ENCODE measurements around the gene AFF1.

The AFF1 gene

DNA sequence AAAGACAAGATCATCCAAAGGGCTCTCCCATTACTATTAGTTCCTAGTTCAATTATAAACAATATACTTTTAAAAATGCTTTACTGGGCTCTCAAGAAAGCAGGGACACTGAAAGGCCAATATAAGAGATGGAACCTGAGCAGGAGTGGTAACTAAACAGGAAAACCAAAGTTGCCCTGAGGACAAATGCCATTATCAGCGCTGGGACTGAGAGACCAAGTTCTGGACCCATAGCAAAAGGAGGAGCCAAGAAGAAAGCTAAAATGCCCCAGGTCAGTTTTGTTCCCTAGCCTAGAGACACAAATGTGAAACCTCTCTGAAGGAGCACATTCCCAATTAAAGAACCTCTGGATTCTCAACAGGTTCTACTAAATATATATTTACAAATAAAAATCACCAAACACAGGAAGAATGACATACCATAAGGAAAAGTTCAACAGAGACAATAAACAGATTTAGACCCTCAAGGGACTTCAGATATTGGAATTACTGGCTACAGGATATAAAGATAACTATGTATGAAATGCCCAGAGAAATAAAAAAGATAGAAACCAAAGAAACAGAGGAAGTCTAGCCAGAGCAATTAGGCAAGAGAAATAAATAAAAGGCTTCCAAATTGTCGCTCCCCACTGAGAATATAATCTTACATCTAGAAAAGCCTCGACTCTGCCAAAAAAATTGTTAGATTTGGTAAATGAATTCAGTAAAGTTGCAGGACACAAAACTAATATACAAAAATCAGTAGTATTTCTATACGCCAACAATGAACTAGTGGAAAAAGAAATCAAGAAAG, 218.5 kb downstream of the AFF1 start:
- Mint-ChIP-seq H3K36me3 (ENCODE audit: low read depth) (no peaks in the 10 kb centered on the region), H3K9me3 (no peaks in the 10 kb centered on the region), H3K27ac (no peak overlapping the region), H3K4me3 (no peak overlapping the region), H3K4me1 (ENCODE audit: low read depth) (peaks cover 4% of the 10 kb centered on the region), H3K27me3 (no peaks in the 10 kb centered on the region)

DNA sequence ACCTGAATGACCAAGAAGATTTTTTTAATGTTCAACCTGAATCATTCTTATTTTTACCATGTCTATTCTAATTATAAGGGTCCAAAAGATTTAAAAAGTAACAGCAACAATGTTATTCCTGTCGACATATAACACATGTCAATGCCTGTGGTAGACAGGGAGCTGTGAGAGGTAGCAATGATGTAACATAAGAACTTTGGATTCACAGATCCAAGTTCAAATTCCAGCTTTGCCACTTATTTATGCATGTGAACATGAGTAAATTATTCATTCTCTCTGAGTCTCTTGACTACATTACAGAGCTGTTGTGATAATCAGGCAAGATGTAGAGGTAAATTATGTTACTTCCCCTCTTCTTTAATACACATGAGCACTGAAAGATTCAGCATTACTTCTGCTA, 231.1 kb downstream of the AFF1 start:
- no peaks in the 10 kb centered on the region for H3K9me3 Mint-ChIP-seq
- peaks cover 3% of the 10 kb centered on the region for H3K4me1 Mint-ChIP-seq (ENCODE audit: low read depth)
- H3K36me3 Mint-ChIP-seq (ENCODE audit: low read depth), result peaks cover 44% of the 10 kb centered on the region
- no peak overlapping the region for H3K4me3 Mint-ChIP-seq
- no peaks in the 10 kb centered on the region for H3K27me3 Mint-ChIP-seq
- no peak overlapping the region for H3K27ac Mint-ChIP-seq

DNA sequence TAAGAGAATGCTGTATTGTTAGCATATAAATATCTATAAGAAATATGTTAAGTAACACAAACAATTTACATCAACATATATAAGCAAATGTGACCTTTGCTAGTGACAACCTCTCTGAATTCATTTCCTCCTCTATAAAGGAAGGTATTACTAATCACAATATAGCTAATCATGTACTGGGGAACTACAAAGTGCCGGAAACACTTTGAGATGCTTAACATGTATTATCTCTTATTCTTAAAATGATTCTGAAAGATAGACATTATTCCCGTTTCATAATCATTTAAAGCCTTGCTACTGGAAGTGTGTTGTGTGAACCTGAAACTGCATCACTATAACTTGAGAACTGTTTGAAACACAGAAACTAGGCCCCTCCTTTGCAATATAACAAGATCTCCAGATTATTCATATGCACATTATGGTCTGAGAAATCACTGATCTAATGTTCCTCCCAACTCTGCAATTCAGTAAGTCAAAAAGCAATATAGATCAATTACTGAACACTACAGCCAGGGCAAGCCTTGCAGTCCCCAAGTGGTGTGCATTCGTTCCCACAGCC, 231.6 kb downstream of the AFF1 start:
- Mint-ChIP-seq H3K4me1 (ENCODE audit: low read depth) (peaks cover 3% of the 10 kb centered on the region), H3K27me3 (no peaks in the 10 kb centered on the region), H3K27ac (no peak overlapping the region), H3K9me3 (no peaks in the 10 kb centered on the region), H3K36me3 (ENCODE audit: low read depth) (peaks cover 43% of the 10 kb centered on the region), H3K4me3 (no peak overlapping the region)

DNA sequence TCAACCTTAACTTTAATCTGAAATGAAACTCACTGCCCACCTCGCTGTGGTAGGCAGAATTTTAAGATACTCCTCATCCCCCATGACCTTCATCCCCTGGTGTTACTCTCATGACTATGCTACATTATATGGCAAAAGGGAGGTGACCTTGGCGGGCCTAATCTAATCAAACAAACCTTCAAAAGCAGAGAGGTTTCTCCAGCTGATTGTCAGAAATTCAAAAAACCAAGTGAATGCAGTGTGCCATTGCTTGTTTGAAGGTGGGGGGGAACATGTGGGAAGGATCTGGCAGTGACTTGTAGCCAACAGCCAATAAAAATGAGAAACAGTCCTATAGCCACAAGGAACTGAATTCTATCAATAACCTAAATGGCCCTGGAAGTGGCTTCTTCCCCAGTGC, 237.1 kb downstream of the AFF1 start:
- no peaks in the 10 kb centered on the region for H3K27me3 Mint-ChIP-seq
- no peaks in the 10 kb centered on the region for H3K9me3 Mint-ChIP-seq
- peaks cover 35% of the 10 kb centered on the region for H3K36me3 Mint-ChIP-seq (ENCODE audit: low read depth)
- H3K4me3 Mint-ChIP-seq, result no peak overlapping the region
- no peak overlapping the region for H3K27ac Mint-ChIP-seq
- no peaks in the 10 kb centered on the region for H3K4me1 Mint-ChIP-seq (ENCODE audit: low read depth)

DNA sequence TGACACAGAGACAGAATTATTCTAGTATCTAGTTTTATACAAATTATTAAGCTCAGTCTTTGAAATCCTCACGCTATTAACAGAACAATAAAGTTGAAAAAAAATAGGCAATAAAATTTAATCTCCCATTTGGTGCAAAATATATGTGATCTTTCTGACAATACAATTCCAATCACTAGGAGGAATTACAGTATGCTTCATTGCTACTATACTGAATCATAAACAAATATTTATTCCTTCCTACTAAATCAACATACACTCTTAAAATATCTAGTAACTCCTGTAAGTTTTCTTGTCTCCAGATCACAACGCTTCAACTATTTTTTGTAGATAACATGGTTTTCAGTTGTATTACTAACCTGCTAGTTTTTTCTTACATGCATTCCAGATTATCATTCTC, 239.9 kb downstream of the AFF1 start:
- Mint-ChIP-seq H3K36me3 (ENCODE audit: low read depth) (peaks cover 33% of the 10 kb centered on the region), H3K9me3 (no peaks in the 10 kb centered on the region), H3K27ac (no peak overlapping the region)

DNA sequence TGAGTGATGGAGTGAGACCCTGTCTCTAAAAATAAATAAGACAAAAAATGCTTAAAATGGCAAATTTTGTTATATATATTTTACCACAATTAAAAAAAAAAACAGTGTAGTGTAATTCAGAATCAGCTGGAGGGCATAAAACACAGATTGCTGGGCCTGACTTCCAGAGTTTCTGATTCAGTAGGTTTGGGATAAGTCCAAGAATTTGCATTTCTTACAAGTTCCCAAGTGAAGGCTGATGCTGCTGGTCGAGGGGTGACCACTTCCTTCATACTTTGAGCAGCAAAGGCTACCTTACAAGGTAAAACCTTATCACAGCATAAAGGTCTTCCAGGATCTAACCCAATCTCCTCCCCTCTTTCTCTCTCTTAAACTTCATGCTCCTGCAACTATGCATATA, 244.9 kb downstream of the AFF1 start:
- H3K27ac Mint-ChIP-seq, result no peak overlapping the region
- no peaks in the 10 kb centered on the region for H3K27me3 Mint-ChIP-seq

More for the DNA sequence above, 239.9 kb downstream of the AFF1 start:
- H3K27me3 Mint-ChIP-seq, result no peaks in the 10 kb centered on the region
- H3K4me1 Mint-ChIP-seq (ENCODE audit: low read depth), result no peaks in the 10 kb centered on the region
- no peak overlapping the region for H3K4me3 Mint-ChIP-seq

DNA sequence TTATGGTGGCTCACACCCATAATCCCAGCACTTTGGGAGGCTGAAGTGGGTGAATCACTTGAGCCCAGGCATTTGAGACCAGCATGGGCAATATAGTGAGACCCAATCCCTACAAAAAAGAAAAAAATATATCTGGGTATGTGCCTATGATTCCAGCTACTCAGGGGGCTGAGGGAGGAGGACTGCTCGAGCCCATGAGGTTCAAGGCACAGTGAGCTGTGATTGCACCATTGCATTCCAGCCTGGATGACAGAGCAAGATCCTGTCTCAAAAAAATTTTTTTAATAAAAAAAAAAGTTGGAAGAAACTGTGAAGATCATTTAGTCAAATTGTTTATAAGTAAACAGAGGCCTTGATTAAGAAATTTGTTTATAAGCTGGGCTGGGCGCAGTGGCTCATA, 246.0 kb downstream of the AFF1 start:
- H3K9me3 Mint-ChIP-seq, result no peaks in the 10 kb centered on the region
- no peak overlapping the region for H3K4me3 Mint-ChIP-seq
- H3K36me3 Mint-ChIP-seq (ENCODE audit: low read depth), result peaks cover 24% of the 10 kb centered on the region
- no peaks in the 10 kb centered on the region for H3K4me1 Mint-ChIP-seq (ENCODE audit: low read depth)
- no peak overlapping the region for H3K27ac Mint-ChIP-seq
- H3K27me3 Mint-ChIP-seq, result no peaks in the 10 kb centered on the region

More for the DNA sequence above, 244.9 kb downstream of the AFF1 start:
- Mint-ChIP-seq H3K4me3 (no peak overlapping the region), H3K36me3 (ENCODE audit: low read depth) (peaks cover 29% of the 10 kb centered on the region), H3K9me3 (no peaks in the 10 kb centered on the region), H3K4me1 (ENCODE audit: low read depth) (no peaks in the 10 kb centered on the region)

DNA sequence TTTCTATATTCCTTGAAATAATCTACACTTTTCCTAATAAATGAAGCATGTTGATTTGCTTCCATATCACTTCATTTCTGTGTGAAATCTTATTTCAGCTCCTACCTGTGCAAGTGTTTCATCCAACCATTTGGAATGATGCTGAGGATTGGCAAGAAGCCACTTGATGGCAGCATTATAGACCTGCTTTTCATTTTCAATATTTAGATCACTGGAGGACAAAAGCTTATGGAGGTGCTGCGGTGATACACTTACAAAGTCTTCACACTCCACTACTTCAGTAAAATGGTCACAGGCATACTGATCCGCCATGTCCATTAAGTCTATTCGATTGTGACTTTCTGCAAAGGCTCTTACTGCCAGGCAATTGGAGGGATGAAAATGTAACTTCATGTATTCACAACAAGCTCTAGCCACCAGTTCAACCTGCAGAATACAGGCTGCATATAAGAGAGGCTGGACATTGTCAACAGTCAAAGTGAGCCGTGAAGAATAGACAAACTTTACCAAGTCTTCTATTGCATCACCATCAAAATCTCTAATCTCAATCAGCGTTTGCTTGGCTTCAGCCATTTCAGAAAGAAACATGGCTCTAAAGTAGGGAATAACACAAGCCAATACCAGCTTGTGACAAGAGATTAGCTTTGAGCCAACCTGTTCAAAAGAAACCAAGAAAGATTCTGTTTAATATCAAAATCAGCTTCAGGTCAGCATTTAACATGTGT, 250.5 kb downstream of the AFF1 start:
- H3K4me3 Mint-ChIP-seq, result no peak overlapping the region
- peaks cover 13% of the 10 kb centered on the region for H3K36me3 Mint-ChIP-seq (ENCODE audit: low read depth)
- H3K9me3 Mint-ChIP-seq, result no peaks in the 10 kb centered on the region
- no peak overlapping the region for H3K27ac Mint-ChIP-seq
- H3K27me3 Mint-ChIP-seq, result no peaks in the 10 kb centered on the region
- H3K4me1 Mint-ChIP-seq (ENCODE audit: low read depth), result no peaks in the 10 kb centered on the region

DNA sequence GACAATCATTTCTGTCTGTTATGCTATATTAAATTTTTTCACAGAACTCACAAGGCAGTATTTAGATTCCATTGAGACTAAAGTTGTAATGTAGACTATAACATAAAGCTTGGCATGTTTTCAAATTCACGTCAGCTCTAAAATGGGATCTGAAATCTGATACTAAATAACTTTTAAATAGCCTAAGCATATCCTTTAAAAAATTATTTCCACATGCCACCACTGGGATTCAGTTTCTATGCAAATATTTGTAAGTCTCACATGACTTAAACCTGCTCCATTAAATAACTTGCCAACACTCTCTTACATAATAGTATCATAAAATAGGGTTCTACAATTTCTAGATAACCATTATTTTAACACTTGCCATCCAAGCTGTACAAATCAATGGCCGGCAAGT, 253.2 kb downstream of the AFF1 start:
- H3K27ac Mint-ChIP-seq, result no peak overlapping the region
- H3K36me3 Mint-ChIP-seq (ENCODE audit: low read depth), result peaks cover 12% of the 10 kb centered on the region
- H3K9me3 Mint-ChIP-seq, result no peaks in the 10 kb centered on the region
- no peaks in the 10 kb centered on the region for H3K27me3 Mint-ChIP-seq
- H3K4me3 Mint-ChIP-seq, result no peak overlapping the region
- no peaks in the 10 kb centered on the region for H3K4me1 Mint-ChIP-seq (ENCODE audit: low read depth)

DNA sequence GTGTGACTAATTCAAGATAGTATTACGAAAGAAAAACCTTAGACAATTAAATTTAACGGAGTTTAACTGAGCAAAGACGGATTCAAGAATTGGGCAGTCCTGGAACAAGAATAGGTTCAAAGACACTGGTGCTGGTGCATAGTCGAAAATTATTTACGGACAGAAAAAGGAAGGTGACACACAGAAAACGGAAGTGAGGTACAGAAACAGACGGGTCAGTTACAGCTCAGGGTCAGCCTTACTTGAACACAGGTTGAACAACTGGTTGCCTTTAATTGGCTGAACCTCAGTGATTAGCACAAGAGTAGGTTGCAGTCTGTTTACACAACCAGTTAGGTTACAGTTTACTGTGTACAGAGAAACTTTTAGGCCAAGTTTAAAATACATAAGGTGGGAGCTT, 254.1 kb downstream of the AFF1 start:
- H3K36me3 Mint-ChIP-seq (ENCODE audit: low read depth), result peaks cover 10% of the 10 kb centered on the region
- no peaks in the 10 kb centered on the region for H3K9me3 Mint-ChIP-seq
- H3K4me1 Mint-ChIP-seq (ENCODE audit: low read depth), result no peaks in the 10 kb centered on the region
- H3K4me3 Mint-ChIP-seq, result no peak overlapping the region
- no peak overlapping the region for H3K27ac Mint-ChIP-seq
- H3K27me3 Mint-ChIP-seq, result no peaks in the 10 kb centered on the region

Measured in stimulated activated naive CD8-positive, alpha-beta T cell treated with anti-CD3 and anti-CD28 coated beads, Interleukin-15, Interleukin-2, amounts not matched to agents 100 ng/mL and 50 ng/mL, for 24 hours (primary cell).